B cell (primary cell): ENCODE results near the gene ZFPM1. TPM values are rescaled to one million over a fixed set of nuclear protein-coding genes. Genes with fewer than 3 reads are reported as not detected.

Source experiments
- ATAC-seq: fragments of 200-7000 bp; cut with Tn5 transposase; one replicate; pipeline ENCODE4 v1.10.0; 2021; ENCODE audit warnings: low read depth, mild to moderate bottlenecking, moderate number of reproducible peaks, moderate library complexity
- CTCF ChIA-PET: fragments of 350-600 bp; sonication (Branson Sonifier 250); formaldehyde crosslinking; loops from one replicate; lab custom pipeline; 2021; ENCODE audit warnings: antibody characterized with exemption, inconsistent platforms; lab: Charles Lee
- POLR2A ChIA-PET: fragments of 350-600 bp; sonication (Branson Sonifier 250); formaldehyde crosslinking; loops from one replicate; lab custom pipeline; 2021; ENCODE audit warnings: antibody characterized with exemption; lab: Charles Lee
- DNase-seq: peaks from one replicate; pipeline ENCODE4 v3.0.0; 2013
- H2AFZ ChIP-seq: 2 replicates; pipeline ENCODE4 v1.6.1; 2012; ENCODE audit warnings: mild to moderate bottlenecking, low read depth, low read length; ENCODE audit not compliant: insufficient read depth, poor library complexity, severe bottlenecking
- H3K27ac ChIP-seq, 2 donors: 1 replicate in 1 of 2; 2 replicates in 1 of 2; pipeline ENCODE4 v1.5.1; 2012 to 2013; ENCODE audit warnings: low read length in 2 of 2, mild to moderate bottlenecking in 2 of 2, moderate library complexity in 1 of 2
- H3K27me3 ChIP-seq, 4 experiments: fragments of 200-600 bp in 1 of 4; sonication (generic) in 1 of 4; replicated peaks in 1 of 4; 1 replicate in 2 of 4; 2 replicates in 2 of 4; pipeline versions ENCODE4 v1.6.1 to v1.7.0; 2013 to 2016; ENCODE audit warnings: low read length in 3 of 4, mild to moderate bottlenecking in 2 of 4, mixed read lengths in 1 of 4, moderate library complexity in 1 of 4; ENCODE audit not compliant: insufficient read depth in 4 of 4, control insufficient read depth in 3 of 4; ENCODE audit errors: control extremely low read depth in 1 of 4
- H3K36me3 ChIP-seq, 2 experiments: replicated peaks in 1 of 2; 1 replicate in 1 of 2; 2 replicates in 1 of 2; pipeline versions ENCODE4 v1.6.1 to v1.7.1; 2013; ENCODE audit warnings: low read length in 1 of 2; ENCODE audit not compliant: insufficient read depth in 2 of 2, control insufficient read depth in 1 of 2; ENCODE audit errors: control extremely low read depth in 1 of 2, extremely low read depth in 1 of 2
- H3K4me1 ChIP-seq, 2 donors: fragments of 200-600 bp in 1 of 2; sonication (generic) in 1 of 2; 1 replicate in 1 of 2; 2 replicates in 1 of 2; pipeline versions ENCODE4 v1.5.1 to v1.6.1; 2013 to 2017; ENCODE audit warnings: low read length in 2 of 2; ENCODE audit not compliant: control insufficient read depth in 2 of 2, insufficient read depth in 2 of 2
- H3K4me2 ChIP-seq: replicated peaks from 2 replicates; pipeline ENCODE3; 2012; ENCODE audit warnings: mild to moderate bottlenecking, low read depth, low read length; ENCODE audit not compliant: poor library complexity, severe bottlenecking
- H3K4me3 ChIP-seq, 5 experiments: fragments of 200-600 bp in 1 of 5; sonication (generic) in 1 of 5; 1 replicate in 3 of 5; 2 replicates in 2 of 5; pipeline versions ENCODE4 v1.5.1 to v1.7.0; 2011 to 2016; ENCODE audit warnings: low read length in 4 of 5, mild to moderate bottlenecking in 4 of 5, low read depth in 2 of 5, control low read depth in 1 of 5, moderate library complexity in 1 of 5; ENCODE audit not compliant: insufficient read depth in 1 of 5; ENCODE audit errors: control extremely low read depth in 1 of 5, extremely low read depth in 1 of 5
- H3K79me2 ChIP-seq: fragments of 200-600 bp; sonication (generic); one replicate; pipeline ENCODE4 v1.6.0; 2016; ENCODE audit warnings: low read length; ENCODE audit not compliant: control insufficient read depth, insufficient read depth
- H3K9ac ChIP-seq: fragments of 200-600 bp; sonication (generic); 2 replicates; pipeline ENCODE4 v1.6.1; 2017; ENCODE audit warnings: mild to moderate bottlenecking, low read length, moderate library complexity
- H3K9me3 ChIP-seq, 3 donors: one replicate each; pipeline versions ENCODE4 v1.6.1 to v1.7.1; 2013; ENCODE audit warnings: low read length in 2 of 3; ENCODE audit not compliant: control insufficient read depth in 2 of 3, insufficient read depth in 1 of 3; ENCODE audit errors: control extremely low read depth in 1 of 3
- H4K20me1 ChIP-seq: 2 replicates; pipeline ENCODE4 v1.6.0; 2012; ENCODE audit warnings: mild to moderate bottlenecking, low read length; ENCODE audit not compliant: insufficient read depth, control insufficient read depth, poor library complexity, severe bottlenecking
- H3K27ac Mint-ChIP-seq: one replicate; pipeline ENCODE4 v1.8.0; 2021; ENCODE audit warnings: mixed read lengths
- H3K27me3 Mint-ChIP-seq: one replicate; pipeline ENCODE4 v1.8.0; 2021; ENCODE audit warnings: mixed read lengths
- H3K4me1 Mint-ChIP-seq: one replicate; pipeline ENCODE4 v1.8.0; 2021; ENCODE audit warnings: mixed read lengths
- H3K4me3 Mint-ChIP-seq: one replicate; pipeline ENCODE4 v1.8.0; 2021; ENCODE audit warnings: mixed read lengths
- H3K9me3 Mint-ChIP-seq: one replicate; pipeline ENCODE4 v1.8.0; 2022; ENCODE audit warnings: mixed read lengths; ENCODE audit not compliant: insufficient read depth
- CTCF ChIP-seq: fragments of 200-600 bp; IDR thresholded peaks from one replicate; pipeline ENCODE4 v1.8.0; 2022; ENCODE audit warnings: antibody characterized with exemption, mild to moderate bottlenecking
- EZH2 ChIP-seq: IDR thresholded peaks from 2 replicates; pipeline ENCODE4 v1.6.1; 2012; ENCODE audit warnings: borderline replicate concordance, low read depth, mild to moderate bottlenecking, moderate library complexity, low read length; ENCODE audit not compliant: insufficient read depth, poor library complexity, severe bottlenecking
- WGBS: methylation state at CpG from one replicate; pipeline ENCODE4 v1.1.5; 2013; ENCODE audit warnings: missing lambda C conversion rate; ENCODE audit not compliant: insufficient coverage; 5-methylcytosine and 5-hydroxymethylcytosine counted together
- intact Hi-C: fragments of 100-400 bp; cut with micrococcal nuclease; formaldehyde crosslinking; loops from one replicate; pipeline ENCODE4 v1.10.0; 2022
- polyA plus RNA-seq: library from polyadenylated mRNA; depleted of rRNA; stranded (reverse); fragments of >200 nt; gene quantifications from 2 replicates; pipeline ENCODE4 v1.2.3, GENCODE V29; 2012
- total RNA-seq, 2 donors: library from RNA; stranded (reverse); fragments of 120-200 nt in 1 of 2; gene quantifications; 1 replicate in 1 of 2; 2 replicates in 1 of 2; pipeline versions ENCODE4 v1.2.3 to v1.2.4, GENCODE V29; 2013 to 2022

Gene ZFPM1
- total and polyA plus RNA-seq, 2 donors (not counting 1 experiment from before 2014, with no cell fraction given): 4.3 to 34.6 TPM

GRCh38 chr16:88449267-88449561, 3.9 kb upstream of the ZFPM1 start:
- ATAC-seq: no peak
- H3K4me1 Mint-ChIP-seq: peaks cover 36% of the 10 kb centered on the region
- H3K4me3 Mint-ChIP-seq: peak overlapping the region; percentile 73
- peak overlapping the region; percentile 15 for H3K27ac Mint-ChIP-seq
- no peak overlapping the region for H3K9ac ChIP-seq
- H3K27me3 Mint-ChIP-seq: no peaks in the 10 kb centered on the region
- H3K4me2 ChIP-seq: peak overlapping the region; percentile 61
- peaks cover 6% of the 10 kb centered on the region for H3K79me2 ChIP-seq
- TF ChIP-seq CTCF: no peak
- no peak for TF ChIP-seq EZH2
- H3K4me1 ChIP-seq: peaks cover 30 to 36% of the 10 kb centered on the region in 2 donors
- no peak overlapping the region for H3K27ac ChIP-seq
- peaks cover 0 to 4% (median 0%) of the 10 kb centered on the region in 4 experiments for H3K27me3 ChIP-seq
- CTCF ChIA-PET: interaction anchor here (0.6 to 1.2 kb wide), 5 partner anchors 12 to 467 kb away, joined by 3 read pairs; no protein-coding TSS in a partner anchor
- no peak for DNase-seq
- H3K4me3 ChIP-seq: peak overlapping the region in 1 of 5 experiments; percentile 29
- POLR2A ChIA-PET: interaction anchor here (0.6 kb wide), 1 partner anchor 790 kb away, joined by 3 read pairs; no protein-coding TSS in a partner anchor
- WGBS: 58% methylated on average over 5 of the region's 5 CpGs
- H2AFZ ChIP-seq: peak overlapping the region; percentile 36
- peaks cover 0 to 10% (median 0%) of the 10 kb centered on the region in 3 donors for H3K9me3 ChIP-seq
- intact Hi-C loops: no loop called here
- no peaks in the 10 kb centered on the region for H3K9me3 Mint-ChIP-seq
- peaks cover 4% of the 10 kb centered on the region for H4K20me1 ChIP-seq
- H3K36me3 ChIP-seq: no peaks in the 10 kb centered on the region
